DMS153 treated with DMSO at 0.1 percent for 48 hours (cell line): ENCODE data around the gene ITGAE.

Experiments used
- DNase-seq: peaks from one replicate; lab custom pipeline; 2025; ENCODE audit not compliant: unreplicated experiment; lab: John Stamatoyannopoulos, UW

Gene ITGAE

GRCh38 chr17:3762922-3763776 is 37.8 kb downstream of the ITGAE start:
- no peak for DNase-seq

DNA sequence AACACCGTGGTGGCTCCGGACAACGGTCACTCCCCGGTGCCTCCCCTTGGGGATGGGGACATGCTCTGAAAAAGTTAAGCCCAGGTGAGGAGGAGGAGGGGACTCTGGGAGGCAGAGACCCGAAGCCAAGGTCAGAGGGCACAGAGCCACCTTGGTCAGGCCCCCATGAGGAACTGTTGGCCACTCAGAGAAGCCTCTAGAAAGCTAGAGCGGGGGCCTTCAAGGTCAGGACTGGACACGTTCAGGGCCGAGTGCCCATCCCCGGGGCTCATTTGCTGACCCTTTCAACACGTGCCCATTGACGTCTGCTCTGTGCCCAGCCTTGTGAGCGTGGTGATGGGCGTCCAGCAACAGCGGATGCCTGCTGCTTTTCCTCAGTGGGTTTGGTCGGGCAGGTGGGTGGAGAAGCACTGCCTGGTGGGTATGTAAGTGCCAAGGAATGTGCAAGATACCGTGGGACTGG is 39.0 kb downstream of the ITGAE start:
- DNase-seq = no peak

DNA sequence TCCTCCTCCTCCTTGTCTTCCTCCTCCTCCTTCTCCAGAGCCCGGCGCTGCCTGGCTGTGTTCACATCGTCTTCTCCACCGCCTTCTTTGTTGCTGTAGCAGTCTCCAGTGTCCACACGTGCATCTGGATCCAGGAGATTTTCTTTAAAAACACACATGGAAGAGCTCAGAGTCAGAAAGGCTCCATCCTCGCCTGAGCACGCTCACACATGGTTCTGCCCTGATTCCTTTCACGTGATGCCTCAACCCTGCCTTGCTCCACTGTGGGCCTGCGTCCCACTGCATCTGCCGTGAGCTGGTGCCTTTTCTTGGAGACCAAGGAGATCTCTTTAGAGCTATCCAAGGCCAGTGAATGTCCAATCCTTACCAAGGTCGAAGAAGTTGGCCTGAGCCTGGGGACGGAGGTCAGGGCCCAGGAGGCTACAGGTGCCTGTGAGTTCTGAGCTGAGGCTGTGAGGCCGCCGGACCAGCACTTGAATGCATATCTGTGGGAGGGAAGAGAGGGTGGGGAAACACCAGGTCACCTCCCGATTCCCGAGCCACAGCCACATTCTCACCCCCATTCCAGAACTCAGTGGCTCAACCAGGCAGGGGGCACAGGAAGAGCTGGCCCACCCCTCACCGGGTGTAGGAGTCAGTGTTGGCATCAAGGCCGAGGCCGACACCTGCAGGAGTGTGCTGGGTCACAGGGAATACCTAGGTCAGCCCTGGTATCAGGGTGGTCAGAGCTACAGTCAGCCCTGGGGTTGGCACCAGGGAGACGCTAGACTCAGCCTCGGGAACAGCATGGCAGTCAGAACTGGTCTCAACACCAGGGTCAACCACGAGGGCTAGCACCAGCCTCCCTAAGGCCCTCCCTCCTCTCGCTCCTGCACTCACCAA is 39.7 kb downstream of the ITGAE start:
- no peak for DNase-seq

GRCh38 chr17:3759597-3760216 is 41.3 kb downstream of the ITGAE start:
- DNase-seq = no peak

DNA sequence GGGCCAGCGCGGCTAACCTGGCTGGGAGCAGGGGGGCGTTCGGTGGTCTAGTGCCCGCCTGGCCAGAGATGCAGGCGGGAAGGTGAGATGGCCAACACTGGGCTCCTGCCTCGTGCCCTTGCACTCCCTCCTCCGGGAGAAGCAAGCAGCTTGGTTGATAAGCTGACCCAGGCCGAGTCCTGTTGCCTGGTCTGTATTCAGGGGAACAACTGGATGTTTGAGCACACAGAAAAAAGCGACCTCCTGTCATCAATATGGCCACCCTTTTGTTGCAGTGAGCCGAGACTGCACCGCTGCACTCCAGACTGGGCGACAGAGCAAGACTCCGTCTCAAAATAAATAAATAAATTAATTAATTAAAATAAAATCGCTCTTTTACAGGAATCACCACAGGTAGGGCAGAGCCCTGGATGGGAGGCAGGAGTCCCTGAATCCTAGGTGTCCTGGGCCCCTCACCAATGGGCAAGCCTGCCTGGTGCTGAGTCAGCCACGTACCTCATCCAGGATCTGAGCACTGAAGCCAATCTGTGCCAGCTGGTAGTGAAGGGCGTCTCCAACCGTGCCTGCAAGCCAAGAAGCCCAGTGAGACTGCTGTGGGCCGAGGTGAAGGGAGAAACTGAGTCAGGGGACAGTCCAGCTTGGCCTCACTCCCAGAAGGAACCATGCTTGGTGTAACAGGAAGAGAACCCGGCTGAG is 45.5 kb downstream of the ITGAE start:
- DNase-seq = no peak

GRCh38 chr17:3754458-3755334 is 46.3 kb downstream of the ITGAE start:
- peak; percentile 76 for DNase-seq

DNA sequence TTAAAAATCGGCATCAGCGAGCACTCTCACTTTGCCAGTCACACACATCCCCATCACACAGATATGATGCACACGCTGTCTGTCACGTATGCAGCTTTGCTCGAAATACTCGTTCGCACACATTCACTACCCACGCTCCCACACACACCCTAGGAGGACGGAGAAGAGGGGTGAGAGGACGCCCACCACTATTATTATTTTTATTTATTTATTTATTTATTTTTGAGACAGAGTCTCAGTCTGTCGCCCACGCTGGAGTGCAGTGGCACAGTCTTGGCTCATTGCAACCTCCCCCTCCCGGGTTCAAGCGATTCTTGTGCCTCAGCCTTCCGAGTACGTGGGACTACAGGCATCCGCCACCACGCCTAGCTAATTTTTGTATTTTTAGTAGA is 46.9 kb downstream of the ITGAE start:
- no peak for DNase-seq

GRCh38 chr17:3753624-3754023 is 47.4 kb downstream of the ITGAE start:
- no peak for DNase-seq

DNA sequence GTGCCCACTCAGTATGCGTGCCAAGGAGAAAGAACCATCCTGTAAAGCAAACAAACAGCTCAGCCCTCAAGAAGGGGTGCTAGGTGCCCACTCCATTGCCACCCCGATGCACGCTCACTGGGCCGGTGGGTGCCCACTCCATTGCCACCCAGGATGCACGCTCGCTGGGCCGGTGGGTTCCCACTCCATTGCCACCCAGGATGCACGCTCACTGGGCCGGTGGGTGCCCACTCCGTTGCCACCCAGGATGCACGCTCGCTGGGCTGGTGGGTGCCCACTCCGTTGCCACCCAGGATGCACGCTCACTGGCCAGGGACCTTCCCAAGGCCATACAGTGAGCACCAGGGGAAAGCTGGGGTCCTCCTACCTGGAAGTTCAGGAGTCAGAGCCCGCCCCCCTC is 49.2 kb downstream of the ITGAE start:
- no peak for DNase-seq

- no peak for DNase-seq
These were observed 50.1 kb downstream of the ITGAE start for GRCh38 chr17:3750926-3751325.

- DNase-seq = no peak
These were observed 50.7 kb downstream of the ITGAE start for GRCh38 chr17:3750296-3750695.

GRCh38 chr17:3748576-3748975 is 52.4 kb downstream of the ITGAE start:
- no peak for DNase-seq

- DNase-seq = no peak
These were observed 53.2 kb downstream of the ITGAE start for GRCh38 chr17:3747805-3748204.

GRCh38 chr17:3745071-3745470 is 55.9 kb downstream of the ITGAE start:
- DNase-seq = no peak

DNA sequence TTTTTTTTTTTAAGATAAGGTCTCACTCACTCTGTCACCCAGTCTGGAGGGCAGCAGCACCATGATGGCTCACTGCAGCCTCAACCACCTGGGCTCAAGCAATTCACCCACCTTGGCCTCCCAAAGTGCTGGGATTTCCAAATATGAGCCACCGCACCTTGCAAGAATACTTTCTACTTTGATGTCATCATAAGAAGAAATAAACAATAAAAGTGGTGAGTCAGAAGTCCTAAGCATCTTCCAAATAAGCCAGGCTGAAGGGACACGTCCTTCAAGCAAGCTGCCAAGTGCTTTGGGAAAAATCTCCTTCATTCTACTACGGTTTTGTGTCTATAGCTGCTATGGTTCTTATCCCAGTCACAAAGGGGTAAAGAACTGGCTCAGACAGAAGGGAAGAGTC is 57.0 kb downstream of the ITGAE start:
- DNase-seq = no peak

DNA sequence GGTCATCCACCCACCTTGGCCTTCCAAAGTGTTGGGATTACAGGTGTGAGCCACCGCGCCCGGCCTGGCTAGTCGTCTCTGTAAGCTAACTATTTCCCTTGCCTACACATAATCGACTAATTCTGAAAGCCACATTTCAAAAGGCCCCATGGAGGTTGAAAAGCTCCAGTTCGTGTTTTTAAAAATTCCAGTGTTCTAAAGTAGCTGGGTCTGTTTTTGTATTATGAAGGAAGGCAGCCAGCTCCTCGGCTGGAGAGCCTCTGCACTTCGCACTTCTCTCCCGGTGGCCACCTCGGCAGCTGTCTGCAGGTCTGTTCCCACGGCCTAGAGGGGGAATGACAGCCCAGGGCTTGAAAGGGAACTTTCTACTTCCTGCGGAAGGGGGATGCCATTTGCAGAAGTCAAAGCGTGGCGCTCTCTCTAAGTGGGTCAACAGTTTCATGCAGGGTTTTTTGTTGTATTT is 60.3 kb downstream of the ITGAE start:
- DNase-seq = no peak

DNA sequence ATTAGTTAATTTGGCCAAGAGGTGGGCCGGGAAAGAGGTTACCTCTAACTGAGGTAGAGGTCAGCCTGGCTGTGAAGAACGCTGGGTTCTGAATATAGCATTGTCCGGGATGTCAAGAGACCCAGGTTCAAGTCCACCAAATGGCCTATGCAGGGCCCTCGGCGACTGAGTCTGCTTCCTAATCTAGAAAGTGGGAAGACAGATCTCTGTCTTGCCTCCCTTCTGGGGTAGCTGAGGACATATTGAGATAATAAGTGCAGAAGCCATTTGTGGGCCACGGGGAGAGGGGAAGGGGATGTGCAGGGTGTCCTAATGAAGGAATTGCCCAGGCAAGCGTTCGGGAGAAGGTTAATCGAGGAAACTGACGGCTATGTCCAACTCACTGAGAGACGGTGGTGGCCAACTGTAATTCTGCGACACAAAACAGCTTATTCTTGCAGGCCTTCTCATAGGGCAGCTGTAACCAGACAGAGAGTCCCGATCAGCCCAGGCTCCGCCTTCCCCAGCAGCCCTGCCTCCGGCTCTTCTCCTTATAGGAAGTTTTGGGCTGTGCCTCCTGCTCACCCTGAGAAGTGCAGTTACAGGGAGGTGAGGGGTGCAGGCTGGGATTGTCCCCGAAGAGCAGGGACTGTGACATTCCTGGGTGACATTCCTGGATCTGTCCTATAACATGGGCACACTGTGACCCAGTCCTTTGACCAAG is 61.4 kb downstream of the ITGAE start:
- no peak for DNase-seq

DNA sequence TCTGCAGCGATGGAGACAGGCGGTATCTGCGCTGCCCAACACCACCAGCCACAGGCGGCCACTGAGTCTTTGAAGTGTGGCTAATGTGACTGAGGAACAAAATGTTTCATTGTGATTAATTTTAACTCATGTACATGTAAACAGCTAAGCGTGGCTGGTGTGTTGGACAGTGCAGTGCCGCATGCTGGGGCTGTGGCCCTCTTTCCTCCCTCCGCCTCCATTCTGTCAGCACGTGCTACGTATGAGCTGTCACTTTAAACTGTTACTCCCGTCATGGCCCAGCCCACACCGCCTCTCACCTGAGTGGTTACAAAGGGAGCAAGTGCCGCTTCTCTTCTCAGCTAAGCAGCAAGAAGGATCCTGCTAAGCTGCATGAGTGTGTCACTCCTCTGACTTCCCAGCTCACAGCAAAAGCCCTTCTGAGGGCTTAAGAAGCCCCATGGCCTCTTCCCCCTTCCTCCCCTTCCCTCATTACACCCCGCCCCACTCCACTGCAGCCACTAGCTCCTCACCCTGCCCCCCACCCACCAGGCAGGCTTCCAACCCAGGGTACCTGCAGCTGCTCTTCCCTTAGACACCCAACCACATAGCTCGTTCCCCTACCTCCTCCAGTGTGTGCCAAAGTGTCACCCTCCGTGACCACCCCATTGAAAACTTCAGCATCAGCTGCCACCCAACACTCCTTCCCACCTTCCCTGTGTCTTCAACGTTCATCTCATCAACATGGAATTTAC is 62.3 kb downstream of the ITGAE start:
- DNase-seq = no peak

- no peak for DNase-seq
These were observed 65.5 kb downstream of the ITGAE start for GRCh38 chr17:3735515-3735914.
